ENCODE data around the gene IL36A. TPM values are rescaled to one million over a fixed set of nuclear protein-coding genes. Genes with fewer than 3 reads are reported as not detected.

Gene IL36A
- polyA plus RNA-seq, 2 of the 4 experiments (the other 2 are of a cell fraction), result not detected

GRCh38 chr2:113012436-113013335 is 7.4 kb downstream of the IL36A start:
- ATAC-seq (peak; percentile 91 to 95), DNase-seq (ENCODE audit: low read depth in 1 of 2, low spot score in 1 of 2) (peak; percentile 60 to 85), FAIRE-seq (peak; percentile 79)
- CTCF ChIA-PET, result no interaction called here
- H3K4me3 ChIP-seq, result no peak overlapping the region
- POLR2A ChIA-PET, result no interaction called here
- H3K4me1 ChIP-seq, result peaks cover 17% of the 10 kb centered on the region
- peak overlapping the region; percentile 55 for H3K4me2 ChIP-seq
- WGBS (ENCODE audit: missing lambda C conversion rate), result 10% methylated on average over 8 of the region's 8 CpGs
- H3K27ac ChIP-seq, result peak overlapping the region; percentile 59 to 83
- TF ChIP-seq FOSL2 (IDR thresholded peaks at IDR 0.05) (peak; percentile 68), FOSL2 (CRISPR knock-in tag; IDR thresholded peaks at IDR 0.05) (peak; percentile 91), HEYL (CRISPR knock-in tag; IDR thresholded peaks at IDR 0.05) (no peak), HES2 (IDR thresholded peaks at IDR 0.05) (no peak), GATA3 (IDR thresholded peaks at IDR 0.05; ENCODE audit: borderline replicate concordance) (peak; percentile 86), SREBF2 (IDR thresholded peaks at IDR 0.05) (no peak), PHF8 (IDR thresholded peaks at IDR 0.05; ENCODE audit: borderline replicate concordance, low read depth) (no peak), RNF2 (IDR thresholded peaks at IDR 0.05; ENCODE audit: borderline replicate concordance, low read depth) (no peak), ATOH8 (CRISPR knock-in tag; IDR thresholded peaks at IDR 0.05; ENCODE audit: low read depth) (no peak), HOXB13 (CRISPR knock-in tag; IDR thresholded peaks at IDR 0.05; ENCODE audit: low read depth) (peak; percentile 21; the same call in 1 of the 2 replicates), BCL3 (IDR thresholded peaks at IDR 0.05) (no peak), ZNF302 (CRISPR knock-in tag; IDR thresholded peaks at IDR 0.05) (no peak), MYC (IDR thresholded peaks at IDR 0.05; ENCODE audit: borderline replicate concordance, low read length) (no peak), JUN (IDR thresholded peaks at IDR 0.05) (peak in 1 of 2 experiments; percentile 57; a peak in 1 of 5 replicates), CEBPB (IDR thresholded peaks at IDR 0.05) (0 out of 4 replicates have a peak, but pooled peaks of 1 of the 2 experiments have one; percentile 27), FOXS1 (CRISPR knock-in tag; IDR thresholded peaks at IDR 0.05) (peak; percentile 38; the same call in 1 of the 2 replicates), EP300 (IDR thresholded peaks at IDR 0.05) (peak; percentile 18 to 63; a peak in 2 of 5 replicates), MAFK (IDR thresholded peaks at IDR 0.05; ENCODE audit: partially characterized antibody) (peak; percentile 97), MAX (IDR thresholded peaks at IDR 0.05) (peak; percentile 37; the same call in 1 of the 2 replicates), NFE2L2 (conservative IDR thresholded peaks at IDR 0.05; ENCODE audit: low read length) (peak; percentile 29; the same call in 1 of the 2 replicates), JUNB (IDR thresholded peaks at IDR 0.05) (peak; percentile 74)
- no peaks in the 10 kb centered on the region for H3K9me3 ChIP-seq

- CTCF ChIA-PET, result no interaction called here
- H3K4me2 ChIP-seq, result peak overlapping the region; percentile 55
- no peak overlapping the region for H3K4me3 ChIP-seq
- 36% methylated on average over 3 of the region's 3 CpGs for WGBS (ENCODE audit: missing lambda C conversion rate)
- H3K9me3 ChIP-seq, result no peaks in the 10 kb centered on the region
- POLR2A ChIA-PET, result no interaction called here
- ATAC-seq, result no peak; a peak in 1 of 6 replicates
- no peak for DNase-seq (ENCODE audit: low read depth in 1 of 2, low spot score in 1 of 2)
- H3K4me1 ChIP-seq, result peaks cover 17% of the 10 kb centered on the region
- FAIRE-seq, result no peak
- peak overlapping the region; percentile 55 to 83 for H3K27ac ChIP-seq
- TF ChIP-seq CBX2 (IDR thresholded peaks at IDR 0.05; ENCODE audit: borderline replicate concordance, low read depth) (no peak), JUNB (IDR thresholded peaks at IDR 0.05) (no peak), SREBF2 (IDR thresholded peaks at IDR 0.05) (no peak), RNF2 (IDR thresholded peaks at IDR 0.05; ENCODE audit: borderline replicate concordance, low read depth) (no peak), KDM1A (IDR thresholded peaks at IDR 0.05; ENCODE audit: low read depth) (no peak), ZSCAN20 (CRISPR knock-in tag; IDR thresholded peaks at IDR 0.05) (no peak), MAFK (IDR thresholded peaks at IDR 0.05; ENCODE audit: partially characterized antibody) (no peak), CHD2 (IDR thresholded peaks at IDR 0.05; ENCODE audit: low read length, partially characterized antibody) (no peak), CTCF (IDR thresholded peaks at IDR 0.05) (no peak), RCOR1 (IDR thresholded peaks at IDR 0.05; ENCODE audit: low read depth, low read length) (no peak), FOSL2 (IDR thresholded peaks at IDR 0.05) (no peak), FOSL2 (CRISPR knock-in tag; IDR thresholded peaks at IDR 0.05) (no peak), MYC (IDR thresholded peaks at IDR 0.05; ENCODE audit: borderline replicate concordance, low read length) (no peak), HEYL (CRISPR knock-in tag; IDR thresholded peaks at IDR 0.05) (no peak), ESRRA (IDR thresholded peaks at IDR 0.05; ENCODE audit: borderline replicate concordance, low read length) (no peak), CBX8 (IDR thresholded peaks at IDR 0.05) (no peak), EHMT2 (IDR thresholded peaks at IDR 0.05; ENCODE audit: low read depth) (no peak), ATOH8 (CRISPR knock-in tag; IDR thresholded peaks at IDR 0.05; ENCODE audit: low read depth) (no peak), RFX5 (IDR thresholded peaks at IDR 0.05) (no peak)
These were observed 8.0 kb downstream of the IL36A start for GRCh38 chr2:113013336-113013661.
